B cell (primary cell): Measurements from ENCODE around the gene RAD51B. TPM values are rescaled to one million over a fixed set of nuclear protein-coding genes. Genes with fewer than 3 reads are reported as not detected.
A peak's percentile ranks its signal among the peaks of the same experiment; 100 is the strongest.

Experiments used
- ATAC-seq: fragments of 200-7000 bp; cut with Tn5 transposase; one replicate; pipeline ENCODE4 v1.10.0; 2021; ENCODE audit warnings: low read depth, mild to moderate bottlenecking, moderate number of reproducible peaks, moderate library complexity
- CTCF ChIA-PET: fragments of 350-600 bp; sonication (Branson Sonifier 250); formaldehyde crosslinking; loops from one replicate; lab custom pipeline; 2021; ENCODE audit warnings: antibody characterized with exemption, inconsistent platforms; lab: Charles Lee
- POLR2A ChIA-PET: fragments of 350-600 bp; sonication (Branson Sonifier 250); formaldehyde crosslinking; loops from one replicate; lab custom pipeline; 2021; ENCODE audit warnings: antibody characterized with exemption; lab: Charles Lee
- DNase-seq: peaks from one replicate; pipeline ENCODE4 v3.0.0; 2013
- H2AFZ ChIP-seq: 2 replicates; pipeline ENCODE4 v1.6.1; 2012; ENCODE audit warnings: mild to moderate bottlenecking, low read depth, low read length; ENCODE audit not compliant: insufficient read depth, poor library complexity, severe bottlenecking
- H3K27ac ChIP-seq, 2 donors: 1 replicate in 1 of 2; 2 replicates in 1 of 2; pipeline ENCODE4 v1.5.1; 2012 to 2013; ENCODE audit warnings: low read length in 2 of 2, mild to moderate bottlenecking in 2 of 2, moderate library complexity in 1 of 2
- H3K27me3 ChIP-seq, 4 experiments: fragments of 200-600 bp in 1 of 4; sonication (generic) in 1 of 4; replicated peaks in 1 of 4; 1 replicate in 2 of 4; 2 replicates in 2 of 4; pipeline versions ENCODE4 v1.6.1 to v1.7.0; 2013 to 2016; ENCODE audit warnings: low read length in 3 of 4, mild to moderate bottlenecking in 2 of 4, mixed read lengths in 1 of 4, moderate library complexity in 1 of 4; ENCODE audit not compliant: insufficient read depth in 4 of 4, control insufficient read depth in 3 of 4; ENCODE audit errors: control extremely low read depth in 1 of 4
- H3K36me3 ChIP-seq, 2 experiments: replicated peaks in 1 of 2; 1 replicate in 1 of 2; 2 replicates in 1 of 2; pipeline versions ENCODE4 v1.6.1 to v1.7.1; 2013; ENCODE audit warnings: low read length in 1 of 2; ENCODE audit not compliant: insufficient read depth in 2 of 2, control insufficient read depth in 1 of 2; ENCODE audit errors: control extremely low read depth in 1 of 2, extremely low read depth in 1 of 2
- H3K4me1 ChIP-seq, 2 donors: fragments of 200-600 bp in 1 of 2; sonication (generic) in 1 of 2; 1 replicate in 1 of 2; 2 replicates in 1 of 2; pipeline versions ENCODE4 v1.5.1 to v1.6.1; 2013 to 2017; ENCODE audit warnings: low read length in 2 of 2; ENCODE audit not compliant: control insufficient read depth in 2 of 2, insufficient read depth in 2 of 2
- H3K4me2 ChIP-seq: replicated peaks from 2 replicates; pipeline ENCODE3; 2012; ENCODE audit warnings: mild to moderate bottlenecking, low read depth, low read length; ENCODE audit not compliant: poor library complexity, severe bottlenecking
- H3K4me3 ChIP-seq, 5 experiments: fragments of 200-600 bp in 1 of 5; sonication (generic) in 1 of 5; 1 replicate in 3 of 5; 2 replicates in 2 of 5; pipeline versions ENCODE4 v1.5.1 to v1.7.0; 2011 to 2016; ENCODE audit warnings: low read length in 4 of 5, mild to moderate bottlenecking in 4 of 5, low read depth in 2 of 5, control low read depth in 1 of 5, moderate library complexity in 1 of 5; ENCODE audit not compliant: insufficient read depth in 1 of 5; ENCODE audit errors: control extremely low read depth in 1 of 5, extremely low read depth in 1 of 5
- H3K79me2 ChIP-seq: fragments of 200-600 bp; sonication (generic); one replicate; pipeline ENCODE4 v1.6.0; 2016; ENCODE audit warnings: low read length; ENCODE audit not compliant: control insufficient read depth, insufficient read depth
- H3K9ac ChIP-seq: fragments of 200-600 bp; sonication (generic); 2 replicates; pipeline ENCODE4 v1.6.1; 2017; ENCODE audit warnings: mild to moderate bottlenecking, low read length, moderate library complexity
- H3K9me3 ChIP-seq, 3 donors: one replicate each; pipeline versions ENCODE4 v1.6.1 to v1.7.1; 2013; ENCODE audit warnings: low read length in 2 of 3; ENCODE audit not compliant: control insufficient read depth in 2 of 3, insufficient read depth in 1 of 3; ENCODE audit errors: control extremely low read depth in 1 of 3
- H4K20me1 ChIP-seq: 2 replicates; pipeline ENCODE4 v1.6.0; 2012; ENCODE audit warnings: mild to moderate bottlenecking, low read length; ENCODE audit not compliant: insufficient read depth, control insufficient read depth, poor library complexity, severe bottlenecking
- H3K27ac Mint-ChIP-seq: one replicate; pipeline ENCODE4 v1.8.0; 2021; ENCODE audit warnings: mixed read lengths
- H3K27me3 Mint-ChIP-seq: one replicate; pipeline ENCODE4 v1.8.0; 2021; ENCODE audit warnings: mixed read lengths
- H3K4me1 Mint-ChIP-seq: one replicate; pipeline ENCODE4 v1.8.0; 2021; ENCODE audit warnings: mixed read lengths
- H3K4me3 Mint-ChIP-seq: one replicate; pipeline ENCODE4 v1.8.0; 2021; ENCODE audit warnings: mixed read lengths
- H3K9me3 Mint-ChIP-seq: one replicate; pipeline ENCODE4 v1.8.0; 2022; ENCODE audit warnings: mixed read lengths; ENCODE audit not compliant: insufficient read depth
- CTCF ChIP-seq: fragments of 200-600 bp; IDR thresholded peaks from one replicate; pipeline ENCODE4 v1.8.0; 2022; ENCODE audit warnings: antibody characterized with exemption, mild to moderate bottlenecking
- EZH2 ChIP-seq: IDR thresholded peaks from 2 replicates; pipeline ENCODE4 v1.6.1; 2012; ENCODE audit warnings: borderline replicate concordance, low read depth, mild to moderate bottlenecking, moderate library complexity, low read length; ENCODE audit not compliant: insufficient read depth, poor library complexity, severe bottlenecking
- WGBS: methylation state at CpG from one replicate; pipeline ENCODE4 v1.1.5; 2013; ENCODE audit warnings: missing lambda C conversion rate; ENCODE audit not compliant: insufficient coverage; 5-methylcytosine and 5-hydroxymethylcytosine counted together
- intact Hi-C: fragments of 100-400 bp; cut with micrococcal nuclease; formaldehyde crosslinking; loops from one replicate; pipeline ENCODE4 v1.10.0; 2022
- polyA plus RNA-seq: library from polyadenylated mRNA; depleted of rRNA; stranded (reverse); fragments of >200 nt; gene quantifications from 2 replicates; pipeline ENCODE4 v1.2.3, GENCODE V29; 2012
- total RNA-seq, 2 donors: library from RNA; stranded (reverse); fragments of 120-200 nt in 1 of 2; gene quantifications; 1 replicate in 1 of 2; 2 replicates in 1 of 2; pipeline versions ENCODE4 v1.2.3 to v1.2.4, GENCODE V29; 2013 to 2022

Gene RAD51B
- total and polyA plus RNA-seq, 2 donors (not counting 1 experiment from before 2014, with no cell fraction given): 6.5 to 60.6 TPM

GRCh38 chr14:68337279-68337678 lies 517.7 kb downstream of the RAD51B start:
- Histone ChIP-seq H2AFZ (no peak overlapping the region), H3K9me3 (peaks cover 0 to 5% (median 0%) of the 10 kb centered on the region in 3 donors), H3K9ac (no peak overlapping the region), H3K36me3 (no peaks in the 10 kb centered on the region), H3K4me3 (no peak overlapping the region), H3K4me1 (peaks cover 52 to 68% of the 10 kb centered on the region in 2 donors), H3K79me2 (no peaks in the 10 kb centered on the region), H4K20me1 (no peaks in the 10 kb centered on the region), H3K27ac (no peak overlapping the region), H3K27me3 (no peaks in the 10 kb centered on the region), H3K4me2 (peak overlapping the region; percentile 7)
- Mint-ChIP-seq H3K27ac (no peak overlapping the region), H3K4me1 (peaks cover 80% of the 10 kb centered on the region), H3K9me3 (no peaks in the 10 kb centered on the region), H3K4me3 (peak overlapping the region; percentile 11), H3K27me3 (no peaks in the 10 kb centered on the region)
- ChIA-PET POLR2A (no interaction called here), CTCF (interaction anchor here (0.7 kb wide), 1 partner anchor 399 kb away, joined by 3 read pairs; no protein-coding TSS in a partner anchor)
- TF ChIP-seq CTCF (no peak), EZH2 (no peak)
- intact Hi-C loops: no loop called here
- ATAC-seq (no peak), DNase-seq (no peak)

- H3K4me2 ChIP-seq: peak overlapping the region; percentile 17
- no peak overlapping the region for H3K9ac ChIP-seq
- TF ChIP-seq EZH2: no peak
- TF ChIP-seq CTCF: no peak
- ATAC-seq (no peak), DNase-seq (no peak)
- H3K79me2 ChIP-seq: no peaks in the 10 kb centered on the region
- no peaks in the 10 kb centered on the region for H4K20me1 ChIP-seq
- H3K4me3 ChIP-seq: no peak overlapping the region
- ChIA-PET POLR2A (no interaction called here), CTCF (no interaction called here)
- H3K36me3 ChIP-seq: no peaks in the 10 kb centered on the region
- H3K27ac ChIP-seq: peak overlapping the region in 1 of 2 donors; percentile 45
- H3K9me3 Mint-ChIP-seq: no peaks in the 10 kb centered on the region
- H3K4me3 Mint-ChIP-seq: no peak overlapping the region
- no peaks in the 10 kb centered on the region for H3K27me3 ChIP-seq
- peaks cover 0 to 6% (median 0%) of the 10 kb centered on the region in 3 donors for H3K9me3 ChIP-seq
- H3K27me3 Mint-ChIP-seq: no peaks in the 10 kb centered on the region
- H3K4me1 ChIP-seq: peaks cover 44 to 54% of the 10 kb centered on the region in 2 donors
- no peak overlapping the region for H2AFZ ChIP-seq
- WGBS: no CpG with 5 or more reads among the region's 1 CpG
- H3K4me1 Mint-ChIP-seq: peaks cover 73% of the 10 kb centered on the region
- intact Hi-C loops: loop anchor here (5.0 kb wide), 1 partner anchor 33 kb away; no protein-coding TSS in a partner anchor
- peak overlapping the region; percentile 64 for H3K27ac Mint-ChIP-seq
Measured at GRCh38 chr14:68340262-68340661, 520.7 kb downstream of the RAD51B start.
